Mucosa of rectum (tissue), 2 donors: ENCODE measurements around the gene RNPEP.

Experiments used
- H3K27ac ChIP-seq, 2 donors: one replicate each; pipeline ENCODE4 v1.7.0; 2013; ENCODE audit warnings: inconsistent platforms in 2 of 2, low read depth in 2 of 2, low read length in 2 of 2
- H3K27me3 ChIP-seq, 2 donors: one replicate each; pipeline ENCODE4 v1.7.0; 2013; ENCODE audit warnings: low read length in 2 of 2; ENCODE audit not compliant: control insufficient read depth in 2 of 2, insufficient read depth in 2 of 2
- H3K36me3 ChIP-seq, 2 donors: one replicate each; pipeline ENCODE4 v1.7.0; 2013; ENCODE audit warnings: low read length in 2 of 2; ENCODE audit not compliant: control insufficient read depth in 2 of 2, insufficient read depth in 2 of 2
- H3K4me1 ChIP-seq, 2 donors: one replicate each; pipeline ENCODE4 v1.7.0; 2013; ENCODE audit warnings: low read length in 2 of 2, mild to moderate bottlenecking in 1 of 2; ENCODE audit not compliant: control insufficient read depth in 2 of 2, insufficient read depth in 2 of 2
- H3K4me3 ChIP-seq, 2 donors: one replicate each; pipeline ENCODE4 v1.7.0; 2013; ENCODE audit warnings: low read length in 2 of 2
- H3K9ac ChIP-seq, 2 donors: one replicate each; pipeline ENCODE4 v1.7.0; 2013; ENCODE audit warnings: low read length in 2 of 2, low read depth in 1 of 2, mild to moderate bottlenecking in 1 of 2
- H3K9me3 ChIP-seq, 2 donors: one replicate each; pipeline ENCODE4 v1.7.0; 2013; ENCODE audit warnings: low read length in 2 of 2; ENCODE audit not compliant: control insufficient read depth in 2 of 2
- donor health status: healthy.
- donor health status: Normal muscosa, but diverticular disease.

Gene RNPEP

DNA sequence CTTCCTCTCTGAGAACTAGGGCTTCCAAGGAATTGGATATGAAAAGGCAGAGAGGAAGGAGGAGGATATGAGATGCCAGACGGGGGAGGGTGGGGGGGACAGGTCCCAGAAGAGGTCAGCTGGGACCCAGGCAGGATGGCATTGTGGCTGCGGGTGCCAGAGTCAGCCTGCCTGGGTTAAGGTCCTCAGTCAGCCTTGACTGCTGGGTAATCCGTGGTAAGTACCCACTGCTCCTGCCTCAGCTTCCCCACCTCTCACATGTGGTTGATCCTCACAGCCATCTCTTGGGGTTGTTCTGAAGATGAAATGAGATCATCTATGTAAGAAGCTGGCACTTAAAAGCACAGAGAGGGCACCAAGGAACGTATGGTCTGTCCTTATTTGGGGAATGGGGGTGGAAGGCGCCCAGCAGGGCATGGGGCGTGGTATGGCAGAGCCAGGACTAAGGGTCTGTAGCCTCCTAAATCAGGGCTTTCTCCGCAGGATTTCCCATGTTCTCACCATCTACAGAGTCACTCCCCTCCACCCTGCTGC lies 51.8 kb downstream of the RNPEP start:
- peaks cover 4 to 25% of the 10 kb centered on the region in 2 donors for H3K4me1 ChIP-seq
- H3K36me3 ChIP-seq: no peaks in the 10 kb centered on the region
- H3K9ac ChIP-seq: peak overlapping the region; percentile 87 to 88
- H3K27me3 ChIP-seq: no peaks in the 10 kb centered on the region
- peak overlapping the region; percentile 93 to 96 for H3K27ac ChIP-seq
- H3K4me3 ChIP-seq: peak overlapping the region; percentile 40 to 60
- H3K9me3 ChIP-seq: no peaks in the 10 kb centered on the region

- peaks cover 4 to 25% of the 10 kb centered on the region in 2 donors for H3K4me1 ChIP-seq
- H3K27me3 ChIP-seq: no peaks in the 10 kb centered on the region
- H3K9ac ChIP-seq: peak overlapping the region; percentile 87 to 88
- peak overlapping the region; percentile 93 to 96 for H3K27ac ChIP-seq
- H3K36me3 ChIP-seq: no peaks in the 10 kb centered on the region
- no peaks in the 10 kb centered on the region for H3K9me3 ChIP-seq
- H3K4me3 ChIP-seq: peak overlapping the region; percentile 40 to 60
These were observed 52.4 kb downstream of the RNPEP start for GRCh38 chr1:202034683-202035462.

- Histone ChIP-seq H3K4me3 (no peak overlapping the region), H3K36me3 (no peaks in the 10 kb centered on the region), H3K9me3 (no peaks in the 10 kb centered on the region), H3K27ac (no peak overlapping the region), H3K4me1 (peaks cover 4 to 21% of the 10 kb centered on the region in 2 donors), H3K9ac (no peak overlapping the region), H3K27me3 (no peaks in the 10 kb centered on the region)
These were observed 54.3 kb downstream of the RNPEP start for GRCh38 chr1:202036595-202037387.

- Histone ChIP-seq H3K4me3 (no peak overlapping the region), H3K9me3 (no peaks in the 10 kb centered on the region), H3K36me3 (no peaks in the 10 kb centered on the region), H3K27ac (no peak overlapping the region), H3K9ac (no peak overlapping the region), H3K4me1 (peaks cover 7 to 19% of the 10 kb centered on the region in 2 donors), H3K27me3 (no peaks in the 10 kb centered on the region)
These were observed 55.4 kb downstream of the RNPEP start for GRCh38 chr1:202037706-202038296.

DNA sequence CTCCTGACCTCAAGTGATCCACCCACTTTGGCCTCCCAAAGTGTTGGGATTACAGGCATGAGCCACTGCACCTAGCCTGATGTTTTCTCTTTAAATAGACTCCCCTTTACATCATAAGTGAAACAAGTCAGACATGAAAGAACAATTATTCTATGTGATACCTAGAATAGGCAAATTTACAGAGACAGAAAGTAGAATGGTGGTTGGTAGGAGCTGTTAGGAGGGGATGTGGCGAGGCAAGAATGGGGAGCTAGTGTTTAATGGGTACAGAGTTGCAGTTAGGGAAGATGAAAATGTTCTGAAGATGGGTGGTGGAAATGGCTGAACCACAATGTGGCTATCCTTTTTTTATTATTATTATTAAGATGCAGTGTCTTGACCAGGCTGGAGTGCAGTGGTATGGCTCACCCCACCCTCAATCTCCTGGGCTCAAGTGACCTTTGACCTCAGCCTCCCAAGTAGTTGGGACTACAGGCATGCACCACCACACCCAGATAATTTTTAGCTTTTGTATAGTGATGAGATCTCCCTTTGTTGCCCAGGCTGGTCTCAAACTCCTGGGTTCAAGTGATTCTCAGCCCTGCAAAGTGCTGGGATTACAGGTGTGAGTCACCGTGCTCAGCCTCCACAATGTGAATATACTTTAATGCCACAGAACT lies 56.4 kb downstream of the RNPEP start:
- Histone ChIP-seq H3K9ac (no peak overlapping the region), H3K4me3 (no peak overlapping the region), H3K27me3 (no peaks in the 10 kb centered on the region), H3K9me3 (no peaks in the 10 kb centered on the region), H3K36me3 (no peaks in the 10 kb centered on the region), H3K4me1 (peaks cover 9 to 23% of the 10 kb centered on the region in 2 donors), H3K27ac (no peak overlapping the region)

DNA sequence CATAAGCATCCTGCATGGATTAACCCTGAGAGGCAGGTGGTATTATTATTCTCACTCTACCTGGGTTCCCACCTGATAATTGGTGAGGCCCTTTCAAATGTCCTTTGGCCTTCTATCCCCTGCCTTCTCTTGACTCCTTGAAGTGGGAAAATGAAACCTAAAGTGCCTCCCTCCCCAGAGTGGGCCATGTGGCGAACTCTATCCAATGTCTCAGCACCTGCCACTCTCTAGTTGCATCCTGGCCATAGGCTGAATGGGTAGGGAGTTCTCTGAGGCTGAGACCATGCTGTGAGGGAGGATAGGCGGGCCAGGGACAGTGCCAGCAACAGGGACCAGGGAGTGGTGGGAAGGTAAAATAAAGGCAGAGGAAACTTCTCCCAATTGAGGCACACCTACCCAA lies 63.3 kb downstream of the RNPEP start:
- H3K4me1 ChIP-seq: peaks cover 46 to 57% of the 10 kb centered on the region in 2 donors
- H3K9me3 ChIP-seq: no peaks in the 10 kb centered on the region
- no peaks in the 10 kb centered on the region for H3K27me3 ChIP-seq
- no peaks in the 10 kb centered on the region for H3K36me3 ChIP-seq
- H3K27ac ChIP-seq: peak overlapping the region; percentile 97
- peak overlapping the region; percentile 35 to 75 for H3K9ac ChIP-seq
- no peak overlapping the region for H3K4me3 ChIP-seq

DNA sequence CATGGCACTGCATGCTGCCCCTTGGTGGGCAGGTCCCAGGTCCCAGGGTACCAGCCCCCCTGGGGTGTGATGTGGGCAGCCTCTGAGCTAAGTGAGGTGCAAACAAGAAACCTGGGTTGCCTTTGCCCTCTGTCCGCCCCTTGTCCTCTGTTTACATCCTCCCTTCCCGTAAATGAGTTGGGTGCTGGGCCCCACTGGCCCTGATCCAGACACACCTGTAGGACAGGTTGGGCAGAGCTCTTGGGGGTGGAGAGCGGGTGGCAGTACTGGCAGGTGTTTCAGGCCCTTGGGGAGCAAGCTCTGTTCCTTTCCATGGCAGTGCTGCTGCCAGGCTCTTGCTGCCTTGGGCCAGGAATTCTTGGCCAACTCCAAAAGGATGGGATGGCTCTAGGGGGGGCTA lies 63.8 kb downstream of the RNPEP start:
- H3K9ac ChIP-seq: peak overlapping the region; percentile 75 to 90
- H3K4me1 ChIP-seq: peaks cover 46 to 57% of the 10 kb centered on the region in 2 donors
- no peaks in the 10 kb centered on the region for H3K36me3 ChIP-seq
- H3K4me3 ChIP-seq: peak overlapping the region; percentile 14 to 62
- no peaks in the 10 kb centered on the region for H3K27me3 ChIP-seq
- no peaks in the 10 kb centered on the region for H3K9me3 ChIP-seq
- H3K27ac ChIP-seq: peak overlapping the region; percentile 97

DNA sequence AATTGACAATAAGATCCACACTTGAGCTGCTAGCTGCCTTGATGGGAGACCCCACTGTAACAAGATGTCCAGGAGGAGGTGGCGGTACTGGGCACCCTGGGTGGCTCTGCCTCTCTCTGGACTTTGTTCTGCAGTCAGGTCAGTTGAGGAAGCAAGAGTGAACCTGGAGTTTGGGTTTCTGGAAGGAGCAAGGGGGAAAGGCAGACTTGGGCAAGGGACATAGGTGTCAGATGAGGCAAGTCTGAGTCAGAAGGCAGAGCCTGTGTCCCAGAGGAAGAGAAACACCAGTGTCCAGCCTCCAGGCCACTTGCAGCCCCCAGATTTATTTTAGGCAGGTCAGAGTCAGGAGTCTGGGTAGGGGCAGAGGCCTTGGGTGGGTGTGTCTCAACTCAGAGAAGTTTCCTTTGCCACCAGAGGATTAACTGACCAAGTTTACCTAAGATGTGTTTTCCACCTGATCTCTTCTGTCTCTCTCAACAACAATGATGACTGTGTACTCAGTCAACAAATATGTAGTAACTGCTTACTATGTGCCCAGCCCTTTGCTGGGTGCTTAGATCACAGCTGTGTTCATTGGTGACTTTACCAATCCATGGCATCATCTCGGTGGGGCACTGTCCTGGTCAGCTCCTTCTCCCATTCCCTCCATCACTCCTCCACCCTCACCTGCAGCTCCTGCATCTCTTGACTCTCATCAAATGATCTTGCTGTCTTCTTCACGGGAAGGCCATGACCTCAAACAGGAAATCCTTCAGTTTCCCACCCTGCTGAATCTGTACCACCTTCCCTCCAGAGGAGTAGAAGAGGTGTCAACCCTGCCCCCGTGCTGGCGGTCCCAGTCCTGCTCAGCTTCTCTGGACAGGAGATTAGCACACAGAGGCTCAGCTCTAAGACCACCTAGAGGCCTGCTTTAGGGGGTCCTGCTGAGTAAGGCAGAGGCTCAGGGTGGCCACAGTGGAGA lies 64.6 kb downstream of the RNPEP start:
- Histone ChIP-seq H3K9me3 (no peaks in the 10 kb centered on the region), H3K27me3 (no peaks in the 10 kb centered on the region), H3K9ac (peak overlapping the region; percentile 68 to 90), H3K4me3 (peak overlapping the region; percentile 14 to 62), H3K36me3 (no peaks in the 10 kb centered on the region), H3K27ac (peak overlapping the region; percentile 97), H3K4me1 (peaks cover 44 to 57% of the 10 kb centered on the region in 2 donors)

DNA sequence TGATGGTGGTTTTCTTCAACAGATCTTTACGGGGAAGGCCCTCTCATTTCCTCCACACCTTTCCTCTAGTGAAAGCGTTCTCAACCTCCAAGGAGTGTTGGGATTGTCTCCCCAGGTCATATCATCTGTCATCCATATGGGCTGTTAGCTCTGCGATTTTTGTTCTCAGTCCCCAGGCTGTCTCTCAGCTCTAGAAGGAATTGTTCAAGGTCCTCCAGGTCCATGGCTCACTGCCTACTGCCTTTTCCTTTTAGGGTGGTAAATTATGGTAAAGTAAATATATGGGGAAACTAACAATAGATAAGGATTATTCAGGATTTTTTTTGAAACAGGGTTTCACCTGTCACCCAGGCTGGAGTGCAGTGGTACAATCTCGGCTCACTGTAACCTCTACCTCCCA lies 65.5 kb downstream of the RNPEP start:
- Histone ChIP-seq H3K9ac (peak overlapping the region in 1 of 2 donors; percentile 68), H3K27ac (peak overlapping the region; percentile 97)

More for the DNA sequence above, 65.5 kb downstream of the RNPEP start:
- H3K4me1 ChIP-seq: peaks cover 43 to 57% of the 10 kb centered on the region in 2 donors
- H3K9me3 ChIP-seq: no peaks in the 10 kb centered on the region
- H3K4me3 ChIP-seq: no peak overlapping the region
- H3K36me3 ChIP-seq: no peaks in the 10 kb centered on the region
- H3K27me3 ChIP-seq: no peaks in the 10 kb centered on the region
